Thoracic aorta (tissue), 2 donors: Measurements from ENCODE around the gene ACOT7. TPM values are rescaled to one million over a fixed set of nuclear protein-coding genes. Genes with fewer than 3 reads are reported as not detected.

Experiments used
- ATAC-seq: fragments of 150-250 bp; one replicate; pipeline ENCODE4 v1.8.0; 2017; ENCODE audit warnings: low read depth; ENCODE audit not compliant: insufficient number of reproducible peaks, low FRiP score
- DNase-seq: peaks from one replicate; pipeline ENCODE4 v3.0.0-alpha.2; 2020; ENCODE audit warnings: low spot score
- H3K27ac ChIP-seq, 2 donors: fragments of 200-600 bp; sonication (generic); 1 replicate in 1 of 2; 2 replicates in 1 of 2; pipeline ENCODE4 v1.5.1; 2016; ENCODE audit warnings: mild to moderate bottlenecking in 2 of 2, moderate library complexity in 2 of 2
- H3K27me3 ChIP-seq: fragments of 200-600 bp; sonication (generic); replicated peaks from 2 replicates; pipeline ENCODE4 v1.6.0; 2016; ENCODE audit warnings: mild to moderate bottlenecking; ENCODE audit not compliant: insufficient read depth
- H3K36me3 ChIP-seq: fragments of 200-600 bp; sonication (generic); one replicate; pipeline ENCODE4 v1.5.1; 2016
- H3K4me1 ChIP-seq, 2 donors: fragments of 200-600 bp; sonication (generic); 1 replicate in 1 of 2; 2 replicates in 1 of 2; pipeline versions ENCODE4 v1.5.1 to v1.6.0; 2016; ENCODE audit warnings: low read depth in 2 of 2, mild to moderate bottlenecking in 1 of 2; ENCODE audit not compliant: control insufficient read depth in 1 of 2
- H3K4me3 ChIP-seq: fragments of 200-600 bp; sonication (generic); 2 replicates; pipeline ENCODE4 v1.5.1; 2016; ENCODE audit warnings: mild to moderate bottlenecking
- H3K9me3 ChIP-seq: fragments of 200-600 bp; sonication (generic); 2 replicates; pipeline ENCODE4 v1.5.1; 2016
- total RNA-seq, 2 donors: library from RNA; depleted of rRNA; stranded (reverse); fragments of >200 nt; gene quantifications; one replicate each; pipeline versions ENCODE4 v1.1.0 to v1.2.3, GENCODE V29; 2016
- TF ChIP-seq, protein P1 (sequence below): fragments of 200-600 bp; sonication (generic); IDR thresholded peaks from one replicate; pipeline ENCODE4 v1.5.1; 2019; ENCODE audit warnings: antibody characterized with exemption

The ACOT7 gene
- total RNA-seq, 2 donors from 2014 or later, result 23.7 to 33.0 TPM

DNA sequence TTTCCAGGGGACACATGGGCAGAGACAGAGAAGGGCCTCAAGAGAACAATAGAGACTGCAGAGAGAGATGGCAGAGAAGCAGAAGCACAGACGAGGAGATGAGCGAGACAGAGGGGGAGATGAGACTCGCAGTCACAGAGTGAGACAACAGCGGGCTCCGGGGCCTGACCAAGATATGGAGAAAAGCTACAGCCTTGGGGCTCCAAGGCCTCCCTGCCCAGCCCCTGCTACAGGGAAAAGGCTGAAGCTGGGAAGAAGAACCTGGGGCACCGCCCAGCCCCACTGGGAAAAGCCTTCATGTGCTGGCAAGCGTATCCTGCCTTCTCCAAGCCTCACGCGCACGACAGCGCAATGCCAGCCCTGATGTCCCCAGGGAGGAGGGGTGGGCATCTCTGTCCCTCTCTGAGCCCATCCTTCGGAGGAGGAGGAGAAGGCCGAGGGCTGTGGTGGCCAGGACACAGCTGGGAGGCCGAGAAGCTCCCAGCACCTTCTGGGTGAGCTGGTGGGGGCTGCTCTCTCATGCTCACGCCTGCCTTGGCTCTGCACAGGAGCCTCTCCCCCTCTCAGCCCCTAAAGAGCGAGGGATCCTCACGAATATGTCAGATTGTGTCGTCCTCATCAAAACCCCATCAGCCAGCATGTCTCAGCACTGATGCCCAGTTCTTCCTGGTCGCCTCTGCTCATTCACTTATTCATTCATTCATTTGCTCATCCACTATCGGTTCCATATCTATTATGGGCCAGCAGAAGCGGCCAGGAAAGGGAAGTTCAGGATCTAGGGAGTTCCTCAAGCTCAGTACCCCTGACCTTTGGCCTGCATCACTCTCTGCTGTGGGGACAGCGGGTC is 56.6 kb downstream of the ACOT7 start:
- ATAC-seq, result no peak

DNA sequence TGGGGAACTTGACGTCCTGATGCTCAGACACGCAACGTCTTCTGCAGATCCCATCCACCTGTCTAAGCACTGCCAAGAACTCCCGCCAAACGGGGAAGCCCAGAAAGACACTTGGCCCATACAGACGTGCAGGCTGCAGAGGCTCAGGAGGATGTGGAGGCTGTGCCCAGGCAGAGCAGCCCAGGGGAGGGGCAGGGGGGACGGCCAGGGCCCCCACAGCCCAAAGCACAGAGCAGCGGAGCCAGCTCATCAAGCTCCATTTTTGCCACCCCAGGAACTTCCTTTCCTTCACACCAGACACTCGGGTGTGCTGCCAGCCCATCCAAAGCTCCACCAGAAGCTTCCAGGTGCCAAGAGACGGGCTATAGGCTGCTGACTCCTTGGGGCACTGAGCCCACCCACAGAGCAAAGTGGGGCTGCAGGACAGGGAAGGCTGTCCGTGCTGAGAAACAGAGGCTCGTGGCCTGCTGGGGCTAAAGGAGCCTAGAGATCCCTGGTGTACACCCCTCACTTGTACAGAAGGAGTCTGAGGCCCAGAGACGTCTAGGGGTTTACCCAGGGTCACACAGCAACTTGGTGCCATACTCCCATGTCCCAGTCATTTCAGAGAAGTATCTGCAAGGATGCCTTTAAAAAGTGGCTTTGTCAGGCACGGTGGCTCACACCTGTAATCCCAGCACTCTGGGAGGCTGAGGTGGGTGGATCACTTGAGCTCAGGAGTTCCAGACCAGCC is 59.1 kb downstream of the ACOT7 start:
- Histone ChIP-seq H3K9me3 (no peaks in the 10 kb centered on the region), H3K36me3 (no peaks in the 10 kb centered on the region), H3K27ac (no peak overlapping the region), H3K27me3 (no peaks in the 10 kb centered on the region), H3K4me3 (no peak overlapping the region), H3K4me1 (no peaks in the 10 kb centered on the region)
- ATAC-seq (no peak), DNase-seq (no peak)
- TF ChIP-seq, protein P1, sequence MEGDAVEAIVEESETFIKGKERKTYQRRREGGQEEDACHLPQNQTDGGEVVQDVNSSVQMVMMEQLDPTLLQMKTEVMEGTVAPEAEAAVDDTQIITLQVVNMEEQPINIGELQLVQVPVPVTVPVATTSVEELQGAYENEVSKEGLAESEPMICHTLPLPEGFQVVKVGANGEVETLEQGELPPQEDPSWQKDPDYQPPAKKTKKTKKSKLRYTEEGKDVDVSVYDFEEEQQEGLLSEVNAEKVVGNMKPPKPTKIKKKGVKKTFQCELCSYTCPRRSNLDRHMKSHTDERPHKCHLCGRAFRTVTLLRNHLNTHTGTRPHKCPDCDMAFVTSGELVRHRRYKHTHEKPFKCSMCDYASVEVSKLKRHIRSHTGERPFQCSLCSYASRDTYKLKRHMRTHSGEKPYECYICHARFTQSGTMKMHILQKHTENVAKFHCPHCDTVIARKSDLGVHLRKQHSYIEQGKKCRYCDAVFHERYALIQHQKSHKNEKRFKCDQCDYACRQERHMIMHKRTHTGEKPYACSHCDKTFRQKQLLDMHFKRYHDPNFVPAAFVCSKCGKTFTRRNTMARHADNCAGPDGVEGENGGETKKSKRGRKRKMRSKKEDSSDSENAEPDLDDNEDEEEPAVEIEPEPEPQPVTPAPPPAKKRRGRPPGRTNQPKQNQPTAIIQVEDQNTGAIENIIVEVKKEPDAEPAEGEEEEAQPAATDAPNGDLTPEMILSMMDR, result no peak

More for the DNA sequence above, 56.6 kb downstream of the ACOT7 start:
- no peak overlapping the region for H3K4me3 ChIP-seq
- no peak overlapping the region for H3K27ac ChIP-seq
- H3K9me3 ChIP-seq, result no peaks in the 10 kb centered on the region
- DNase-seq, result no peak
- no peaks in the 10 kb centered on the region for H3K27me3 ChIP-seq
- no peaks in the 10 kb centered on the region for H3K36me3 ChIP-seq
- no peaks in the 10 kb centered on the region for H3K4me1 ChIP-seq
- TF ChIP-seq, protein P1, result no peak

DNA sequence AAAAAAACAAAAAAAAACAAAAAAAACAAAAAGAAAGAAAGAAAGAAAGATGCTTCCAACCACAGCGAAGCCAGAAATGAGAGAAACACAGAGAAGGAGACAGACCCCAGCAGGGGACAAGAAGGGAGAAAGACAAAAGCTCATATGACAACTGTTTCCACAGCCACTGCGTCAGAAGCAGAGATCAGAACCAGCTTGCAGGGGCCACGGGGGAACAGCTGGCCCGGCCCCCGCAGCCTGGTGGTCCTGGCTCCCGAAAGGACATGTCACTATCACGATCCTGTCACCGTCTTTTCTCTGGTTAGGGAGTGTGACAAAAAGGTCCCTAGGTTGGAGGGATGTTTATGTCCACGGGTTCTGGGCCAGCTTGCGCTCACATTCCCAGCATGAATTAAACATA is 60.7 kb downstream of the ACOT7 start:
- Histone ChIP-seq H3K4me1 (no peaks in the 10 kb centered on the region), H3K27me3 (no peaks in the 10 kb centered on the region), H3K4me3 (no peak overlapping the region), H3K9me3 (no peaks in the 10 kb centered on the region), H3K36me3 (no peaks in the 10 kb centered on the region), H3K27ac (no peak overlapping the region)
- DNase-seq, result no peak
- TF ChIP-seq, protein P1, result no peak
- no peak for ATAC-seq

DNA sequence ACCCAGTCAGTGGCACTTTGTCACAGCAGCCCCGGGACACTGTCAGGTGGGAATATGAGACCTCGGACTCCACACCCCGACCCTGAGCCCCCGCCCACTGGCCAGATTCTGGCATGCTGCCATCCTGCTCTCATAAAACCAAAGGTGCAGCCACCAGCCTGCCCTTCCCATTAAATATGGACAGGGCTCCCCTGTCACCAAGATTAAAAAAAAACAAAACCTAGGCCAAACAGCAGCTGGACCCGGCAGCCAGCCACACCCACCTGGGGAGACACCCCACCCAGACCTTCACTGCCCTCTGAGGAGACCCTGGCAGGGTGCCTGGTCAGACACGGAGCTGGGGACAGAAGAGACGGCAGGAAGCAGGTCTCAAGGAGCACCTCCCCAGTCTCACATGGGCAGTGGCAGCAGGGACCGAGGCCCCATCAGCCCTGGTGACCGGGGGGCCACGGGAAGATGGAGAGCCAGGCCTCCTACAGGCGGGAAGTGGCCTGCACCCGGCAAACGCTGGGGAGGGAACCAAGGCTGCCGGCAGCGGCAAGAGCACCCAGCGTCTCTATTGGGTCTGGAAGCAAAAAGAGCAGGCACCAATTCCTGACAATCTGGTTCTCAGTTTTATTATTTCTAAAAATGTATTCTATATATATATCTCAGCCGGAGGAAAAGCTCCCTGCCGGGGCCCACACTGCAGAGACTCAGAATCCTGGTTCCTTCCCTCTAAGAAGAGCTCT is 61.9 kb downstream of the ACOT7 start:
- H3K4me3 ChIP-seq, result no peak overlapping the region

More for the DNA sequence above, 61.9 kb downstream of the ACOT7 start:
- no peaks in the 10 kb centered on the region for H3K4me1 ChIP-seq
- ATAC-seq (no peak), DNase-seq (no peak)
- no peaks in the 10 kb centered on the region for H3K36me3 ChIP-seq
- H3K9me3 ChIP-seq, result no peaks in the 10 kb centered on the region
- no peaks in the 10 kb centered on the region for H3K27me3 ChIP-seq
- TF ChIP-seq, protein P1, result no peak
- no peak overlapping the region for H3K27ac ChIP-seq
